Measurements from ENCODE around the gene ADAMTSL2. TPM values are rescaled to one million over a fixed set of nuclear protein-coding genes. Genes with fewer than 3 reads are reported as not detected.

Gene ADAMTSL2
- total and polyA plus RNA-seq, 2 of the 13 experiments (the other 11 are each of a cell fraction or from before 2014, with no cell fraction given): 1.9 to 3.8 TPM

- no peaks in the 10 kb centered on the region for H3K9me3 ChIP-seq (ENCODE audit: low read length)
- H3K9ac ChIP-seq (ENCODE audit: insufficient read depth, low read depth, low read length): no peak overlapping the region
- no peak overlapping the region for H2AFZ ChIP-seq (ENCODE audit: low read length)
- intact Hi-C loops (cut with micrococcal nuclease; ENCODE audit: unreplicated experiment) (no loop called here), in situ Hi-C loops (cut with HindIII; ENCODE audit: extremely low pct_ligation_motif_present, low pct_unique_long_range_greater_than_20kb) (no loop called here)
- H3K4me3 ChIP-seq (replicated peaks in 1 of 3; ENCODE audit: insufficient read depth in 1 of 3, low read depth in 2 of 3, low read length in 3 of 3): no peak overlapping the region
- H3K27ac ChIP-seq (ENCODE audit: extremely low read length, insufficient read depth, low read length): no peak overlapping the region
- ChIA-PET POLR2A (no interaction called here), CTCF (ENCODE audit: low intra/inter-chr PET ratio, low total read pairs) (no interaction called here)
- no TSS peak for BruUV-seq (replicated peaks)
- DNase-seq (ENCODE audit: low spot score): no peak
- H3K79me2 ChIP-seq (ENCODE audit: insufficient read depth, low read length): no peaks in the 10 kb centered on the region
- WGBS (ENCODE audit: low lambda C conversion rate): 43% methylated on average over 11 of the region's 15 CpGs
- H3K27me3 ChIP-seq (ENCODE audit: control insufficient read depth in 1 of 2, insufficient read depth in 2 of 2, low read length in 2 of 2): peaks cover 3 to 24% of the 10 kb centered on the region in 2 experiments; a peak in 3 of 5 replicates
- peaks cover 19% of the 10 kb centered on the region for H3K4me1 ChIP-seq (ENCODE audit: insufficient read depth, low read length)
- H4K20me1 ChIP-seq (ENCODE audit: insufficient read depth, low read length): no peaks in the 10 kb centered on the region
- H3K36me3 ChIP-seq (replicated peaks in 1 of 2; ENCODE audit: control insufficient read depth in 1 of 2, insufficient read depth in 2 of 2, low read length in 2 of 2): no peaks in the 10 kb centered on the region
- no peak for ATAC-seq
- no peak overlapping the region for H3K4me2 ChIP-seq (ENCODE audit: low read depth, low read length)
- FAIRE-seq: no peak
- TF ChIP-seq, protein P1, sequence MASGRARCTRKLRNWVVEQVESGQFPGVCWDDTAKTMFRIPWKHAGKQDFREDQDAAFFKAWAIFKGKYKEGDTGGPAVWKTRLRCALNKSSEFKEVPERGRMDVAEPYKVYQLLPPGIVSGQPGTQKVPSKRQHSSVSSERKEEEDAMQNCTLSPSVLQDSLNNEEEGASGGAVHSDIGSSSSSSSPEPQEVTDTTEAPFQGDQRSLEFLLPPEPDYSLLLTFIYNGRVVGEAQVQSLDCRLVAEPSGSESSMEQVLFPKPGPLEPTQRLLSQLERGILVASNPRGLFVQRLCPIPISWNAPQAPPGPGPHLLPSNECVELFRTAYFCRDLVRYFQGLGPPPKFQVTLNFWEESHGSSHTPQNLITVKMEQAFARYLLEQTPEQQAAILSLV (CRISPR knock-in tag; IDR thresholded peaks at IDR 0.05; ENCODE audit: borderline replicate concordance): no peak
- no peak for TF ChIP-seq ZNF484 (CRISPR knock-in tag; IDR thresholded peaks at IDR 0.05; ENCODE audit: borderline replicate concordance, low read depth)
- TF ChIP-seq, protein P2, sequence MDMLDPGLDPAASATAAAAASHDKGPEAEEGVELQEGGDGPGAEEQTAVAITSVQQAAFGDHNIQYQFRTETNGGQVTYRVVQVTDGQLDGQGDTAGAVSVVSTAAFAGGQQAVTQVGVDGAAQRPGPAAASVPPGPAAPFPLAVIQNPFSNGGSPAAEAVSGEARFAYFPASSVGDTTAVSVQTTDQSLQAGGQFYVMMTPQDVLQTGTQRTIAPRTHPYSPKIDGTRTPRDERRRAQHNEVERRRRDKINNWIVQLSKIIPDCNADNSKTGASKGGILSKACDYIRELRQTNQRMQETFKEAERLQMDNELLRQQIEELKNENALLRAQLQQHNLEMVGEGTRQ (IDR thresholded peaks at IDR 0.05; ENCODE audit: low read depth, low read length): no peak
- TF ChIP-seq, protein P2 (CRISPR knock-in tag; IDR thresholded peaks at IDR 0.05; ENCODE audit: borderline replicate concordance): no peak
- no peak for TF ChIP-seq ZNF781 (CRISPR knock-in tag; IDR thresholded peaks at IDR 0.05; ENCODE audit: borderline replicate concordance, not compliant biosample characterization)
- no peak for TF ChIP-seq MTA3 (CRISPR knock-in tag; IDR thresholded peaks at IDR 0.05)
- no peak for TF ChIP-seq ARNTL (CRISPR knock-in tag; IDR thresholded peaks at IDR 0.05)
- no peak for TF ChIP-seq ZNF44 (CRISPR knock-in tag; IDR thresholded peaks at IDR 0.05)
- no peak for TF ChIP-seq SALL1 (CRISPR knock-in tag; IDR thresholded peaks at IDR 0.05)
- TF ChIP-seq, protein P3, sequence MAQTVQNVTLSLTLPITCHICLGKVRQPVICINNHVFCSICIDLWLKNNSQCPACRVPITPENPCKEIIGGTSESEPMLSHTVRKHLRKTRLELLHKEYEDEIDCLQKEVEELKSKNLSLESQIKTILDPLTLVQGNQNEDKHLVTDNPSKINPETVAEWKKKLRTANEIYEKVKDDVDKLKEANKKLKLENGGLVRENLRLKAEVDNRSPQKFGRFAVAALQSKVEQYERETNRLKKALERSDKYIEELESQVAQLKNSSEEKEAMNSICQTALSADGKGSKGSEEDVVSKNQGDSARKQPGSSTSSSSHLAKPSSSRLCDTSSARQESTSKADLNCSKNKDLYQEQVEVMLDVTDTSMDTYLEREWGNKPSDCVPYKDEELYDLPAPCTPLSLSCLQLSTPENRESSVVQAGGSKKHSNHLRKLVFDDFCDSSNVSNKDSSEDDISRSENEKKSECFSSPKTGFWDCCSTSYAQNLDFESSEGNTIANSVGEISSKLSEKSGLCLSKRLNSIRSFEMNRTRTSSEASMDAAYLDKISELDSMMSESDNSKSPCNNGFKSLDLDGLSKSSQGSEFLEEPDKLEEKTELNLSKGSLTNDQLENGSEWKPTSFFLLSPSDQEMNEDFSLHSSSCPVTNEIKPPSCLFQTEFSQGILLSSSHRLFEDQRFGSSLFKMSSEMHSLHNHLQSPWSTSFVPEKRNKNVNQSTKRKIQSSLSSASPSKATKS (CRISPR knock-in tag; IDR thresholded peaks at IDR 0.05): no peak
- no peak for TF ChIP-seq TFE3 (CRISPR knock-in tag; IDR thresholded peaks at IDR 0.05)
- no peak for TF ChIP-seq ZNF550 (CRISPR knock-in tag; IDR thresholded peaks at IDR 0.05; ENCODE audit: borderline replicate concordance)
- no peak for TF ChIP-seq ZSCAN12 (CRISPR knock-in tag; IDR thresholded peaks at IDR 0.05)
- no peak for TF ChIP-seq ETV5 (CRISPR knock-in tag; IDR thresholded peaks at IDR 0.05; ENCODE audit: borderline replicate concordance)
- TF ChIP-seq GLMP (CRISPR knock-in tag; IDR thresholded peaks at IDR 0.05; ENCODE audit: borderline replicate concordance): no peak
These were observed 38.4 kb downstream of the ADAMTSL2 start for GRCh38 chr9:133572821-133573361.
